HFFc6 (cell line): Measurements from ENCODE around the gene PILRA. TPM values are rescaled to one million over a fixed set of nuclear protein-coding genes. Genes with fewer than 3 reads are reported as not detected.

ENCODE experiments used
- DNase-seq: peaks from one replicate; pipeline ENCODE4 v3.0.0-alpha.2; 2018
- H3K27ac Mint-ChIP-seq: 2 replicates; pipeline ENCODE4 v1.8.0; 2020; ENCODE audit warnings: mild to moderate bottlenecking, mixed read lengths
- H3K27me3 Mint-ChIP-seq: 2 replicates; pipeline ENCODE4 v1.8.0; 2021; ENCODE audit warnings: mild to moderate bottlenecking, moderate library complexity, mixed read lengths; ENCODE audit not compliant: insufficient read depth
- H3K36me3 Mint-ChIP-seq: 2 replicates; pipeline ENCODE4 v1.8.0; 2021; ENCODE audit warnings: low read depth, mixed read lengths
- H3K4me1 Mint-ChIP-seq: 2 replicates; pipeline ENCODE4 v1.8.0; 2020; ENCODE audit warnings: low read depth, mixed read lengths
- H3K4me3 Mint-ChIP-seq: 2 replicates; pipeline ENCODE4 v1.8.0; 2020; ENCODE audit warnings: mild to moderate bottlenecking, moderate library complexity, mixed read lengths
- H3K9me3 Mint-ChIP-seq: 2 replicates; pipeline ENCODE4 v1.8.0; 2020; ENCODE audit warnings: mild to moderate bottlenecking, mixed read lengths
- total RNA-seq, 6 experiments: library from RNA; stranded (reverse); fragmentation: NEBNext Ultra II Directional; extraction: Animal tissue kit (Norgen Biotek cat#: 25700); gene quantifications; 2 replicates in 1 of 6; 3 replicates in 5 of 6; pipeline ENCODE4 v1.2.3, GENCODE V29; 2021
- TF ChIP-seq, protein P1 (sequence below): fragments of 200-600 bp; sonication (generic); IDR thresholded peaks from 2 replicates; pipeline ENCODE4 v1.5.0; 2021; ENCODE audit warnings: antibody characterized with exemption, mild to moderate bottlenecking

PILRA gene
- total RNA-seq, 6 experiments from 2014 or later, result 0.30 to 0.34 (median 0.31) TPM; not detected in 2

- Mint-ChIP-seq H3K27ac (peak overlapping the region; percentile 42; the same call in 1 of the 2 replicates), H3K4me3 (no peak overlapping the region), H3K36me3 (peaks cover 31% of the 10 kb centered on the region), H3K27me3 (peaks cover 30% of the 10 kb centered on the region), H3K9me3 (peaks cover 10% of the 10 kb centered on the region), H3K4me1 (peaks cover 41% of the 10 kb centered on the region)
- TF ChIP-seq, protein P1, sequence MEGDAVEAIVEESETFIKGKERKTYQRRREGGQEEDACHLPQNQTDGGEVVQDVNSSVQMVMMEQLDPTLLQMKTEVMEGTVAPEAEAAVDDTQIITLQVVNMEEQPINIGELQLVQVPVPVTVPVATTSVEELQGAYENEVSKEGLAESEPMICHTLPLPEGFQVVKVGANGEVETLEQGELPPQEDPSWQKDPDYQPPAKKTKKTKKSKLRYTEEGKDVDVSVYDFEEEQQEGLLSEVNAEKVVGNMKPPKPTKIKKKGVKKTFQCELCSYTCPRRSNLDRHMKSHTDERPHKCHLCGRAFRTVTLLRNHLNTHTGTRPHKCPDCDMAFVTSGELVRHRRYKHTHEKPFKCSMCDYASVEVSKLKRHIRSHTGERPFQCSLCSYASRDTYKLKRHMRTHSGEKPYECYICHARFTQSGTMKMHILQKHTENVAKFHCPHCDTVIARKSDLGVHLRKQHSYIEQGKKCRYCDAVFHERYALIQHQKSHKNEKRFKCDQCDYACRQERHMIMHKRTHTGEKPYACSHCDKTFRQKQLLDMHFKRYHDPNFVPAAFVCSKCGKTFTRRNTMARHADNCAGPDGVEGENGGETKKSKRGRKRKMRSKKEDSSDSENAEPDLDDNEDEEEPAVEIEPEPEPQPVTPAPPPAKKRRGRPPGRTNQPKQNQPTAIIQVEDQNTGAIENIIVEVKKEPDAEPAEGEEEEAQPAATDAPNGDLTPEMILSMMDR, result no peak
- no peak for DNase-seq
Observed at GRCh38 chr7:100433276-100433591, 59.9 kb downstream of the PILRA start.

GRCh38 chr7:100433592-100434296, 60.5 kb downstream of the PILRA start:
- no peak for DNase-seq
- Mint-ChIP-seq H3K36me3 (peaks cover 31% of the 10 kb centered on the region), H3K27ac (peak overlapping the region; percentile 88)

DNA sequence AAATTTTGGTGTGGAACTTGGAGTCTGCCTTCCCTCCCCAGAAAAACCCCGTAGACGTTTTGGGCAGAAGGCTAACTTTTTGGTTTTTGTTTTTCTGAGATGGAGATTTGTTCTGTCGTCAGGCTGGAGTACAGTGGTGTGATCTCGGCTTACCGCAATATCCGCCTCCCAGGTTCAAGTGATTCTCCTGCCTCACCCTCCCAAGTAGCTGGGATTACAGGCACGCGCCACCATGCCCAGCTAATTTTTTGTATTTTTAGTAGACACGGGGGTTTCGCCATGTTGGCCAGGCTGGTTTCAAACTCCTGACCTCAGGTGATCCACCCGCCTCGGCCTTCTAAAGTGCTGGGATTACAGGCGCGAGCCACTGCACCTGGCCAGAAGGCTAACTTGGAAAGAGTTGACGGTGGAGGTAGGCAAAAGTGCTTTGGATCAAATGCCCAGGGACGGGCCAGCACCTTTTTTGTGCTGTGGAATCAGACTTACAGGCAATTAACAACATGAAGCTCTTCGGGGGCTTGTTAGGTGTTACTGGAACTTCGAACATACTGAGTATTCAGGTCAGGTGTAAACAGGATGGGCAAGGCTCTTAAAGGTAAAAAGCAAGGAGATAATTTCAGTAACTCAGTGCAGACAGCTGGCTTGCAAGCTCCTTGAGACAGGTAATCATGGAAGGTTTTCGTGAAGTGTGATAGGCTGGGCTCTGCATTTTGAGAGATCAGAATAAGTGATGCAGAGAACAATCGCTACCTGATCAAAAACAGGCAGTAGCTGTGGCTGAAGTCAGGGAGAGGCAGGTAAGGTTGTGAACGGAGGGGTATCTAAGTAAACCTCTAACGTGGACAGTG, 61.2 kb downstream of the PILRA start:
- Mint-ChIP-seq H3K4me3 (peak overlapping the region; percentile 91), H3K36me3 (peaks cover 31% of the 10 kb centered on the region), H3K27me3 (peaks cover 18% of the 10 kb centered on the region), H3K27ac (peak overlapping the region; percentile 88), H3K4me1 (peaks cover 51% of the 10 kb centered on the region), H3K9me3 (peaks cover 2% of the 10 kb centered on the region; the same call in 1 of the 2 replicates)
- TF ChIP-seq, protein P1, result no peak
- DNase-seq, result no peak

More at GRCh38 chr7:100433592-100434296, 60.5 kb downstream of the PILRA start:
- Mint-ChIP-seq H3K9me3 (peaks cover 7% of the 10 kb centered on the region), H3K4me1 (peaks cover 44% of the 10 kb centered on the region), H3K27me3 (peaks cover 25% of the 10 kb centered on the region), H3K4me3 (0 out of 2 replicates have a peak overlapping the region, but pooled peaks have one; percentile 91)
- TF ChIP-seq, protein P1, result no peak

DNA sequence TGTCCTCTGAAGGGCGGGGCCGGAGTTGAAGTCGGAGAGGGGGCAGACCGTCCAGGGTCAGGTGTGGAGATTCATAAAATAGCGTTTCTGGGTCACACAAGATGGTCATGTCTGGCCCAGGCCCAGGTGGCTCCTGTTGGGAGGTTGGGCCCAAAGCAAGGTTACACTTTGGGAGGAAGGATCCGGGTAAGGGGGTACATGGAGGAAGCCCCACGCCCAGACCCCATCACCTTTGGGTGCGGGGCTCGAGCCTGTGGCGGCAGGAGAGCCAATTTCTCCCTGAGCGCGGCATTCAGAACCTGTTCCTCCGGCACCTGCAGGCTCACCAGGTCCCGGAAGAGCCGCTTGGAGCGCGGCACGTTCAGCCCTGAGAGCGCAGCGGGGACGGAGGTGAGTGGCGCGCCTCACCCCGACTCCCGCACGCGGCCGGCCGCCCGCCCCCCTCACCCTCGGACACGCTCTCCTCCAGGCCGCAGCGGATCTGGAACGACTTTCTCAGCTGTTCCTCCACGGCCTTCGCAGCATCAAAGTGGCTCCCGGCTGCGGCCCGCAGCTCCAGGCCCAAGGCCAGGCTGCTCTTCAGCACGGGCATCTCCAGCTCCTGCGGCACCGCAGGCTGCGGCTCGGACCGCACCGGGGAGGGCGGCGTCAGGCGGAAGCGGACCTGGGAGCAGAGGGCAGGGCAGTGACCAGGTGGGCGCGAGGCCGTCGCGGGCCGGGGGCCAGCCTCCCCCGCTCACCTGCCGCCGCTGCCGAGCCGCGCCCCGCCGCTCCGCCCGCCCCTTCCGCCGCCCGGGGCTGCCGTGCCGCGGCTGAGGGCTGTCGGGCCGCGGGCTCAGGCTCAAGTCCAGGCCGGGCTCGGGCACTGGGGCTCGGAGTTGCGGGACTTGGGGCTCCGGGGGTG, 62.4 kb downstream of the PILRA start:
- H3K27ac Mint-ChIP-seq, result peak overlapping the region; percentile 92
- peak overlapping the region; percentile 91 for H3K4me3 Mint-ChIP-seq
- DNase-seq, result no peak

More for the DNA sequence above, 62.4 kb downstream of the PILRA start:
- TF ChIP-seq, protein P1, result no peak
- Mint-ChIP-seq H3K27me3 (peaks cover 18% of the 10 kb centered on the region), H3K9me3 (no peaks in the 10 kb centered on the region), H3K4me1 (peaks cover 60% of the 10 kb centered on the region), H3K36me3 (peaks cover 31% of the 10 kb centered on the region)
